ENCODE data around the gene MYORG.
"Not testable (repeated sequence)": the region's sequence is repeated elsewhere in the genome, so short reads cannot be mapped to it uniquely, and the experiment has no call there.

MYORG gene

GRCh38 chr9:34369636-34370035, 7.1 kb downstream of the MYORG start:
- no peak for DNase-seq (ENCODE audit: low read depth in 3 of 3)

- not testable (repeated sequence) for DNase-seq (ENCODE audit: low read depth in 3 of 3)
These were observed 7.9 kb downstream of the MYORG start for GRCh38 chr9:34368796-34369195.

DNA sequence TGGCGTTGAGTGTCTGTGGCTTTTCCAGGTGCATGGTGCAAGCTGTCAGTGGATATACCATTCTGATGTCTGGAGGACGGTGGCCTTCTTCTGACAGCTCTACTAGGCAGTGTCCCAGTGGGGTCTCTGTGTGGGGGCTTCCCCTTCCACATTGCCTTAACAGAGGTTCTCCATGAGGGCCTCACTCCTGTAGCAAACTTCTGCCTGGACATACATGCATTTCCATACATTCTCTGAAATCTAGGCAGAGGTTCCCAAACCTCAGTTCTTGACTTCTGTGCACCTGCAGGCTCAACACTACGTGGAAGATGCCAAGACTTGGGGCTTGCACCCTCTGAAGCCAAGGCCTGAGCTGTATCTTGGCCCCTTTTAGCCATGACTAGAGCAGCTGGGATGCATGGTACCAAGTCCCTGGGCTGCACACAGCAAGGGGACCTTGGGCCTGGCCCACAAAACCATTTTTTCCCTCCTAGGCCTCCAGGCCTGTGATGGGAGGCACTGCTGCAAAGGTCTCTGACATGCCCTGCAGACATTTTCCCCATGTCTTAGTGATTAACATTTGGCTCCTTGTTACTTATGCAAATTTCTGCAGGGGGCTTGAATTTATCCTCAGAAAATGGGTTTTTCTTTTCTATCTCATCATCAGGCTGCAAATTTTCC, 8.8 kb downstream of the MYORG start:
- not testable (repeated sequence) for DNase-seq (ENCODE audit: low read depth in 3 of 3)

DNA sequence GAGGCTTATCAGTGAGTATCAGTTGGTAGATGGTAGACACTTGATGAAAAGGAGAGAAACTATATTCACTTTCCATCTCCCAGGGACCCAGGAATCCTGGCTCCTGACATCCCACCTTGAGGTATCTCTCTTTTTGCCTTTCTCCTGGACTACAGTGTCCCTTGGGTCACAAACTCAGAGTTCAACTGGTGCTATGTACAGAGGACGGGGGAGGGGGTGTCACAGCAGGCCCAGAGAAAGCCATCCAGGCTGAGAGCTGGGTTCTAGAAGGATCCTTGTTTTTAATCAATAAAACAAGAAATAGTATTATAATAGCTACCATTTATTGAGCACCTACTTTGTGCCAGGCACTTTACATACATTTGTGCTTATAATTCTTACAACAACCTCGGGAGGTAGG, 10.3 kb downstream of the MYORG start:
- DNase-seq (ENCODE audit: low read depth in 3 of 3), result no peak

- DNase-seq (ENCODE audit: low read depth in 3 of 3), result no peak
These were observed 11.4 kb downstream of the MYORG start for GRCh38 chr9:34365282-34365681.

DNA sequence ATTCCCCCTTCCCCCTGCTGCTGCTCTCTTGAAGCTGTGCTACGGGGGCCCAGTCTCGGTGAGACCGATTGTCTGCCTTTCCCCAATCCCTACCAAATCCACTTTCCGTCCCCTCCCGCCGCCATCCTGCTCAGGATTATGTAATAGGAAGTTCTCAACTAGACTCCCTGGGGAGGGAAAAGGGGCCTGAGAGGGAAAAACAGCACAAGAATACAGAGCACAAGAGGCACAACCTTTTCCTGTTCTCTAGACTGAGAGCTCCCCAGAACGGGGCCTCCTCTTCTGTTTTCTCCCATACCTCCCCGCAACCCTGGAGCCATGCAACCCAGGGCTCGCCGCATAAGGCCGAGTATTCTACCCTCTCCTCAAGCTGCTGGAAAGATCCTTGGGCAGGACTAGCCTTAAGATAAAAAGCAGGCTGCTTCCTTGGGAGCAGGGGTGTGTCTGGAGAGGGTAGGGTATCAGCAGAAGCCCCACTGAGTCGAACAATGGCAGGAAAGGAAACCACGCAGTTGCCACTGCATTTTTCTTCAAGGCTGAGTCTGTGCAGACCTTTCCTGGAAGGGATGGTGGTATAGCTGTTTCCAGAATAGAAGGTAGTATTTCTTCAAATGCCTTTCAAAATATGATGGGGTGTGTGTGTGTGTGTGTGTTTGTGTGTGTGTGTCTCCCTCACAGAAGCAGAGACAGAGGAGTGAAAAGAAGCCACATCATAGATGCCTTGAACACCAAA, 12.9 kb downstream of the MYORG start:
- no peak for DNase-seq (ENCODE audit: low read depth in 3 of 3)

- DNase-seq (ENCODE audit: low read depth in 3 of 3), result no peak
These were observed 14.0 kb downstream of the MYORG start for GRCh38 chr9:34362614-34363214.

DNA sequence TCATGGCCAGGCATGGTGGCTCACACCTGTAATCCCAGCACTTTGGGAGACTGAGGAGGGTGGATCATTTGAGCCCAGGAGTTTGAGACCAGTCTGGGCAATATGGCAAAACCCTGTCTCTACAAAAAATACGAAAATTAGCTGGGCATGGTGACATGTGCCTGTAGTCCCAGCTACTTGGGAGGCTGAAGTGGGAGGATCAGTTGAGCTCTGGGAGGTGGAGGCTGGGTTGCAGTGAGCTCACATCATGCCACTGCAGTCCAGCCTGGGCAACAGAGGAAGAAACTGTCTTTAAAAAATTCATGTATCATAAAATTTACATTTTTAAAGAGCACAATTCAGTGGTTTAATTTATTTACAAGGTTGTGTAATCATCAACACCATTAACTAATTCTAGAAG, 23.7 kb downstream of the MYORG start:
- not testable (repeated sequence) for DNase-seq (ENCODE audit: low read depth in 3 of 3)

GRCh38 chr9:34352122-34352652, 24.5 kb downstream of the MYORG start:
- DNase-seq (ENCODE audit: low read depth in 3 of 3), result not testable (repeated sequence)

- no peak for DNase-seq (ENCODE audit: low read depth in 3 of 3)
These were observed 27.4 kb downstream of the MYORG start for GRCh38 chr9:34349324-34349723.

DNA sequence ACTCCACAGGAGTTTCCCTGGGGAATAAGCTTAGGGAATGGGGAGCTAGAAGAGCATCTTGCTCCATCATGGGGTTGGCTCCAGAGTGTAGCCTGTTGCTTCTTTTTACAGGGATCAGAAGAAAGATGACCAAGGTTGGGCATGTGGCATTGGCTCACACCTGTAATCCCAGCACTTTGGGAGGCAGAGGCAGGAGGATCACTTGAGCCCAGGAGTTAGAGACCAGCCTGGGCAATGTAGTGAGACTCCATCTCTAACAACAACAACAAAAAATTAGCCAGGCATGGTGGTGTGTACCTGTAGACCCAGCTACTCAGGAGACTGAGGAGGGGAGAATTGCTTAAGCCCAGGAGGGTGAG, 28.9 kb downstream of the MYORG start:
- DNase-seq (ENCODE audit: low read depth in 3 of 3), result no peak

- no peak for DNase-seq (ENCODE audit: low read depth in 3 of 3)
These were observed 29.6 kb downstream of the MYORG start for GRCh38 chr9:34346873-34347799.

DNA sequence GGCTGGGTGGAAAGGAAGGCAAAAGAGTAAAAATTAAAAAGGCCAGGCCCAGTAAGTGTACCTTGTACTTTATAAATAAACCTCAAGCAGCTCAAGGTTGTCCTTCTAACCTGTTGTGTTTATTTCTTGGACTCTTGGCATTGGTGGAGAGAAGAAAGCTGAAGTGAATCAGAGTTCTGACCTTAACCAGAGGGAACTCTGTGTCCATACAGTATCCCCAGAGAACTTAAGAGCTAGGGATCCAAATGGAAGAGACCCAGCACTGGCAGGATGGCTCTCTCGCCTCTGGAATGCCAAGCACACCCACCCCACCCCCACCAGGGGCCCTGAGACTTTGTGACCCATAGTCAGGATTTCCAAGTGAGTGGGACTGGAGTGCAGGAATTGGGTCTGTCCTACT, 33.1 kb downstream of the MYORG start:
- no peak for DNase-seq (ENCODE audit: low read depth in 3 of 3)

DNA sequence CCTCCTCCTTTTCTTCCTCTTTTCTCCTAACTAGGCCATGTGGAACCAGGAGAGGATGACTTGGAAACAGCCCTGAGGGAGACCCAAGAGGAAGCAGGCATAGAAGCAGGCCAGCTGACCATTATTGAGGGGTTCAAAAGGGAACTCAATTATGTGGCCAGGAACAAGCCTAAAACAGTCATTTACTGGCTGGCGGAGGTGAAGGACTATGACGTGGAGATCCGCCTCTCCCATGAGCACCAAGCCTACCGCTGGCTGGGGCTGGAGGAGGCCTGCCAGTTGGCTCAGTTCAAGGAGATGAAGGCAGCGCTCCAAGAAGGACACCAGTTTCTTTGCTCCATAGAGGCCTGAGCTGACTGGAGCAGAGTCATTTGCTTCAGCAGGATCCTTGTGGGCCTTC, 33.6 kb downstream of the MYORG start:
- no peak for DNase-seq (ENCODE audit: low read depth in 3 of 3)

- DNase-seq (ENCODE audit: low read depth in 3 of 3), result no peak
These were observed 34.9 kb downstream of the MYORG start for GRCh38 chr9:34341659-34342295.

- no peak for DNase-seq (ENCODE audit: low read depth in 3 of 3)
These were observed 37.9 kb downstream of the MYORG start for GRCh38 chr9:34338665-34339385.

- not testable (repeated sequence) for DNase-seq (ENCODE audit: low read depth in 3 of 3)
These were observed 38.6 kb downstream of the MYORG start for GRCh38 chr9:34338079-34338478.

DNA sequence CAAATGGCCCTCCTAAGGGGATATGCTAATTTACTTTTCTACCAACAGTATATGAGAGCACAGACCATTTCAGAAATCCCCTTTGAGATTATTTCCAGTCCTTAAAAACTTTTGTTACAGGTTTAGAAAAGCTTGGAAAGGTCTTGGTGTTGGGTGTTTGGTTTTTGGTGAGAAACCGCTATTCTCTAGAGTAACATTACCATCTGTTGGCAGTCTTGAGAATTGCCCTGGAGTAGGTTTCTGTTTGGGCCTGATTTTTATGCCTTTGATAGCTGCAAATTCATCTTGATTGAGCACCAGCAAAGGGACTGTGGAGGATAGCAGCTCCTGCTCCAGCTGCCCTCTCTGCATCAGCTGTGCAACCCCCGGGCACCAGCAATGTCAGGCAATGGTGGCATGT, 39.3 kb downstream of the MYORG start:
- DNase-seq (ENCODE audit: low read depth in 3 of 3), result no peak

DNA sequence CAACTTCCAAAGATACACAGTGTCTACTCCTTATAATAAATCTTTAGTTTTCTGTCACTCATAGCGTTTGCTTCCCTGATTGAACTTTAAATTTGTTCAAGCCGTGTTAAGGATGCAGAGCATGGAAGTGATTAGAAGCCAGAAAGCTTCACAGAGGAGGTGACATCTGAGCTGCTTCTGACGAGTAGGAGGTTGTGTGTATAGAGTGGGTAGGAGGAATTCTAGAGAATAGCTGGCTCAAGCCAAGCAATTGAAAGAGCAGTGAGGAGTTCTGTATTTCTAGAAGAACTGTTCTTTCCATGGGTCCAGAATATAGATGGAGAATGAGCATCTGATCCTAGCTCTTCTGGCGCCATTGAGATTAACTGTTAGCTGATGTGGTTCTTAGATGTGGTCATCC, 41.3 kb downstream of the MYORG start:
- DNase-seq (ENCODE audit: low read depth in 3 of 3), result no peak

GRCh38 chr9:34334916-34335315, 41.8 kb downstream of the MYORG start:
- DNase-seq (ENCODE audit: low read depth in 3 of 3), result no peak

Data from stimulated activated CD4-positive, alpha-beta T cell treated with anti-CD3 and anti-CD28 coated beads, TNF-alpha, amount 100 ng/mL, for 4 hours (primary cell).